OCI-M2 (cell line): Measurements from ENCODE around the gene KANSL1L.

Source experiments
- DNase-seq: peaks from one replicate; lab custom pipeline; 2025; ENCODE audit not compliant: unreplicated experiment; lab: John Stamatoyannopoulos, UW

The KANSL1L gene

DNA sequence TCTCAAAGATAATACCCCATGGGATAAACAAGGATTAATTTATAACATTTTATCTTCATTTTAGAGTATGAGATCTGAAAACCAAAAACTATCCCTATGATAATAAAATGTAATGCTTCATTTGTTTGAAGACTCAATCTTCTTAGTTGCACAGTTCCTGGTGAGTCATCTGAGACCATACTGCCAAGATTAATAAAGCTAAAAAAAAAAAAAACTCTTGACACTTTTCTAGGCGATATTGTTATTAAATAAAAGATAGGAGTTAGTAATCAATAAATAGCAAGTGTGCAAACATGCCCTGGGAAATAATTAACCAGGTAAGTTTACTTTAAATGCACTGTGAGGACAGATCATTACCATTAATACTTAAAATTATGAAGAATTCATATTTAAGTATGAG is 84.9 kb downstream of the KANSL1L start:
- DNase-seq, result no peak

DNA sequence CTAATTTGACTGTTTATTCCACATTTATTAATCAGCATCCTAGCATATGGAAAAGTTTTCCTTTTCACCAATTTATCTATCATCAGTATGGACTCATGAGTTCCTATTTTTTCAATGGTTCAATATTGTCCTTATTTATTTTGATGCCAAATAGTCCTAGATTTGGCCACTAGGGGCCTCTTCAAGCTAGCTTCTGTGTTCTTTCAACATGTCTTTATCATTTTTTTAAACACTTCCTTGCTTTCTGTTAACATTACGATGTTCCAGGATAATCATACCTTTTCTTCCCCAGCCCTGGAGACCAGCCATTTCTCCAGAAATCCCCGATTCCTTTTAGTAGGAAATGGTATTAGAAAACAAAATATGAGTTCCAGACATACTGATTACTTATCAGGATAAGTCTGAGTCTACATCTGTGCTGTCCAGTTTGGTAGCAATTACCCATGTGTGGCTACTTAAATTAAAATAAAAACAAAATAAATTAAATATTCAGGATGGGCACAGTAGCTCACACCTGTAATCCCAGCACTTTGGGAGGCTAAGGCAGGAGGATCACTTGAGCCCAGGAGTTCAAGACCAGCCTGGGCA is 98.2 kb downstream of the KANSL1L start:
- DNase-seq, result no peak

DNA sequence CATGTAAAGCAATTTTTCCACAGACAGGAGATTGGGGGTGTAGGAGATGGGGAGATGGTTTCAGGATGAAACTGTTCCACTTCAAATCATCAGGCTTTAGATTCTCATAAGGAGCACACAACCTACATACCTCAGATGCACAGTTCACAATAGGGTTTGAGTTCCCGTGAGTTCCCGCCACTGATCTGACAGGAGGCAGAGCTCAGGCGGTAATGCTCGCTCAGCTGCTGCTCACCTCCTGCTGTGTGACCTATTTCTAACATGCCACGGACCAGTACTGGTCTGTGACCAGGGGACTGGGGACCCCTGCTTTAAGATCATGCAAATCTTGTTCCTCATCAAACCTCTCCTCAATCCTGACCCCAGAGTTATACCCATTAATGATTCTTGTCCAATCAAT is 98.7 kb downstream of the KANSL1L start:
- no peak for DNase-seq

DNA sequence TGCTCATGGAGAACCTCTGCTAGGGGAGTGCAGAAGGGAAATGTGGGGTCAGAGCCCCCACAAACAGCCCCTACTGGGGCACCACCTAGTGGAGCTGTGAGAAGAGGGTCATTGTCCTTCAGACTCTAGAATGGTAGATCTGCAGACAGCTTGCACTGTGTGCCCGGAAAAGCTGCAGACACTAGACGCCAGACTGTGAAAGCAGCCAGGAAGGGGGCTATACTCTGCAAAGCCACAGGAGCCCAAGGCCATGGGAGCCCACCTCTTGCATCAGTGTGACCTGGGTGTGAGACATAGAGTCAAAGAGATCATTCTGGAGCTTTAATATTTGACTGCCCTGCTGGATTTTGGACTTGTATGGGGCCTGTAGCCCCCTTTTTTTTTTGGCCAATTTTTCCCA is 107.9 kb downstream of the KANSL1L start:
- no peak for DNase-seq

DNA sequence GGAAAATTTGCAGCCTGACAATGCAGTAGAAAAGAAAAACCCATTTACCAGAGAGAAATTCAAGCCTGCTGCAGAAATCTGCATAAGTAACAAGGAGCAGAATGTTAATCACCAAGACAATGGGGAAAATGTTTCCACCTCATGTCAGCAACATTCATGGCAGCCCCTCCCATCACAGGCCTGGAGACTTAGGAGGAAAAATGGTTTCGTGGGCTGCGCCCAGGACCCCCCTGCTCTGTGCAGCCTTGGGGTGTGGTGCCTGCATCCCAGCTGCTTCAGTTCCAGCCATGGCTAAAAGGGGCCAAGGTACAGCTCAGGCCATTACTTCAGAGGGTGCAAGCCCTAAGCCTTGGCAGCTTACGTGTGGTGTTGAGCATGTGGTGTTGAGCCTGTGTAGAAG is 115.4 kb downstream of the KANSL1L start:
- no peak for DNase-seq

DNA sequence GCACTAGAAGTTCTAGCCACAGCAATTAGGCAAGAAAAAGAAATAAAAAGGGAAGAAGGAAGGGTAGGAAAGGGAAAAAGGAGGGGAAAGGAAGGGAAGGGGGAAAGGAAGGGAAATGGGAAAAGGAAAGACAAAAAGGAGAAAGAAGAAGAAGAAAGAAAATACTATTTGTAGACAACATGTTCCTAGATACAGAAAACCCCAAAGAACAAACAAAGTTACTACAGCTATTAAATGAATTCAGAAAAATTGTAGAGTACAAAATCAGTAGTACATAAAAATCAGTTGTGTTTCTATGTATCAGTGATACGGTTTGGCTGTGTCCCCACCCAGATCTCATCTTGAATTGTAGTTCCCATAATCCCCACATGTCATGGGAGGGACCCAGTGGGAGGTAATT is 116.5 kb downstream of the KANSL1L start:
- no peak for DNase-seq

DNA sequence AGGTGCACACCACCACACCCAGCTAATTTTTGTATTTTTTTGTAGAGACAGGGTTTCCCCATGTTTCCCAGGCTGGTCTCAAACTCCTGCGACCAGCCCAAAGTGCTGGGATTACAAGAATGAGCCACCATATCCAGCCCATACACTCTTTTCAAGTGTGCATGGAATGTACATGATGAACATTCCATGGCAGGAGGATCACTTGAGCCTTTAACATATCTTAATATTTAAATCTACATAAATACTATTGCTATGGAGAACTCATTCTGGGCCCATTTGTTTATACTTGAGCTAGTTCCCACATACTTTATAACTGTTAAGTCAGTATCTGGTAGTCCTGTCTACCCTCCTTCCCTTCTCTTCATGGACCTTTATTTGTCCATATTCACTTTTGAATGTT is 120.3 kb downstream of the KANSL1L start:
- DNase-seq, result no peak

DNA sequence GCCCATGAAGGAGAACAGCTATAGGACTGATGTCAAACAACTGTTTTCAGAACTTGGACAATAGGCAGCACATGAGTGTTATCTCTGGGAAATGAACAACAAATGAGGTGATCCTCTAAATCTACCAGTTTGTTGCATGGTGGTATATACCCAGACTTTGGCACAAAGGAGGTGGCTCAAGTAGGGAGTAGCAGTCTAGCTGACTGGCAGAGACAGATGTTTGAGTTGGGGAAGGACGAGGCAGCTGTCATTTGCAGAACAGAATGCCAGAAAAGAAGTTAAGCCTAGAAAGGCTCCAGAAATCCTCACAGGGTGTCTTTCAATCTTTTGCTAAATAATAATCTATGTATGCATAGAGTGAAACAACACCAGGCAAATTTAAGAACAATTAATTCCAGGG is 121.4 kb downstream of the KANSL1L start:
- no peak for DNase-seq

DNA sequence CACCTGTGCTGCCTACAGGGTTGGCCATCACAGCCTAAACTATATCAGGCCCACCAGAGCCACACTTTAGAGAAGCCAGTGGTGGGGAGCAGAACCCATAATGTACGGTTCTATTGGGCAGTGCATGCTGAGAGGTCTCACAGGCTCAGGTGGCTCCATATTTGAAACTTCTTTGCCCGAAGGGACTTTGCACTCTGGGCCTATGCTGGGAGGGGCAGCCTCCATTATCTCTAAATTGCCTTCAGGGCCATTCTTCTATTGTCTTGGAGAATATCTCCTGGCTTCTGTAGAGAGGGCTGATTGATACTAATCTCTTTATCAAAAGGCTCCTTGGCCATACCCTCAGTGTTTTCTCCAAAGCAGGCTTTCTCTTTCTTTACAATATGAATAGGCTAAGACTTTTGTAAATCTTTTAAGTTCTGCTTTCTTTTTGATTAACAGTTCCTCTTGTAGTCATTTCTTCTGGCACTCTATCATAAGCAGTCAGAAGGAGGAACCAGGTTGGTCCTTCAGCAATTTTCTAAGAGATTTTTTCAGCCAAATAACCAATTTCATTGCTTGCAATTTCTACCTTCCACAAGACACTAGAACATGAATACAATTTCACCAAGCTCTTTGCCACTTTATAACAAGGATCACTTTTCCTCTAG is 124.2 kb downstream of the KANSL1L start:
- DNase-seq, result no peak

DNA sequence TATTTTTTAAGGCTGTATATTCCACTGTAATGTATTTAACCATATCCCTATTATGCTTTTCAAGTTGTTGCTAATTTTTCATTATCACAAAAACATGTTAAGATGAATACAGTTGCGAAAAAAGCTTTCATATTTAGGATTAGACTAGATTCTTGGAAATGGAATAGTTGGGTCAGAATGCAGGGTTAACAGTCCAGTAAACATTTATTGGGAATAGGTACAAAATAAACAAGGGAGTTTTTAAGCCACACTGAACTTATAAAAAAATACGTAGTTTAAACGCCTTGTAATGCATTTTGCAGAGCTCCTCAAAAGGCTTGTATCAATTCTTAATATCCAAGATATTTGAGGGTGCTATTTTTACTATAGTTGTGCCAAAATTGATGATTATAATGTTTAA is 133.1 kb downstream of the KANSL1L start:
- DNase-seq, result no peak

DNA sequence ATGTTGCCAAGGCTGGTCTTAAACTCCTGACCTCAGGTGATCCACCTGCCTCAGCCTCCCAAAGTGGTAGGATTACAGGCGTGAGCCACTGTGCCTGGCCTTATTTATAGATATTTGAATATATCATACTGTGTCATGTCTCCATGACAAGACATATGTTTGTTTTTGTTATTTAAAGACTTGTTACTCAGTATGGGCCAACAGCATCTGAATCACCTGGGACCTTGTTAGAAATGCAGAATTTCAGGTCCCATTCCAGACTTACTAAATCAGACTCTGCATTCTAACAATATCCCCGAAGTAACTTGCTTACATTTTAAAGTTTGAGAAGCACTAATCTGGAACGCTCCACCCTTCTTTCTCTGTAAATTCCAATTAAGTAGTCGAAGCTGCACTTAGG is 135.5 kb downstream of the KANSL1L start:
- no peak for DNase-seq

DNA sequence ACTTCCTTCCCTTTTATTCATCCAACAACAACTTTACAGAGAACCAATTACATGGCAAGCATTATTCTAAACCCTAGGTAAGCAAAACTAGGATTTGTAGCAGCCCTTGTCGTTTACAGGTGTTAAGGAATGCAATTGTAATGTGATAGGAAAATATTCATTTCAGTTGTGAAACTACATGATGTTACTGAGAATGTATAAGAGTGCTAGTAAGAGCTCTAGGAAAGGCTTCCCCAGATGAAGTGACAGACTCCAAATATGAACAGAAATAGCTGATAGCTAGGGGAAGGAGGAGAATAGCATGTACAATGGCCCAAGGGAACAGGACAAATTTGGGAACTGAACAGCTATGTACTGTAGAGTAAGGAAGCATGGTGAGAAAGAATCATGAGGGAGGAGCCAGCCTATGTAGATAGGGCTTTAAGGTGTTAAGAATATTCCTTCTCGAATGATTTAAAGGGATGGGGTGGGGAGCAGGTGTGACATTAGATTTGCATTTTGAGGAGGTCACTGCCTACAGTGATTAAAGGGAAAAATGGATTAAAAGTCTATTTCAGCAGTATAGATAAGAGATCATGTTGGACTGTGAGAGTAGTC is 137.0 kb downstream of the KANSL1L start:
- no peak for DNase-seq

DNA sequence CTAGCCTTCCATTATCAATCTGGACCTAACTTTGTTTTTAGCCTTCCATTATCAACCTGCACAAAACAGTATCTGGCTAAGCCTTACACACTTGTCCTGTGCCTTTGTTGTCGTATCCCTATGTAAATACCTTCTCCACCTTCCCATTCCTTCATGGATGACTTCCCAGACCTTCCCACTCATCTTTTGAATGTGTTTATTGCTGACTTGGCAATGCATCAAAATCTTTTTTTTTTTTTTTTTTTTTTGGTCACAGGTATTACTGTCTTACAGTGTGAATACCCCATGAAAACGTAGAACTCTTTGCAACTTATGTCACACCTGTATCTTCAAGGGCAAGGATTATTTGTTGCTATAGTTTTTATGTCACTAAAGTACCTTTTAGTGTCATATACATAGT is 143.0 kb downstream of the KANSL1L start:
- no peak for DNase-seq

DNA sequence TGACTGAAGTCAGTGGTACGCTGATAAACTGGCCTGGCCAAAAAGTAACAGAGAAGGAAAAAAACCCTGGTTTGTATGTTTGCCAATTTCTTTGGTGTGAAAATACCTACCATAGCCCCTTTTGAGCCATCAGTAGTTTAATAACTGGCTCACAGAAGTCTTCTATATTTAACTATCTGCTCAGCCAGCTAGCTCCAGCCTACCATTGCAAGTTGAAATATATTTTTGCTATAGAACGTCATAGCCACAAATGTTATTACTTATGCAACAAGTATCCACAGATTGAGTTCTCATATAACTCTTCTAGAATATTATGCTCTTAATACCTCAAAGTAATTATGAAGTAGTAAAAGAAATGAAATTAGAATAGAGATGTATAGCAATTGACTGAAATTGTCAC is 143.6 kb downstream of the KANSL1L start:
- DNase-seq, result no peak

DNA sequence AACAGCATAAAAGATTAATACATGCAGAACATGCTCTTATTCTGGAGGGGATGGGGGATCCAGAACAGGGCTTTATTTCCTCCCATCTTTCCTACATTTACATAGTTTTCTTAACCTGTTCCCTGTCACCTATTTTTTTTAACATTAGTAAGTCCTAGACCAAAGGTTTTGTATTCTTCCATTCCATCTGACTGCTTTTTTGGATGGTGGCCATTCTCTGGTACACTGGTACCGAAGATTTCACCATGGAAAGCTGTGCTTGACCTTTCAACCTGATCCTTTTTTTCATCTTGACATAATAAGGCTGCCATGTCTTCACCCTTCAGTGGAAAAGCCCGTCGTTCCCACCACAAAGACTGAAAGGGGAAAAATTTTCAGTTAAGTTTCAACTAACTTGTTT is 148.4 kb downstream of the KANSL1L start:
- no peak for DNase-seq

DNA sequence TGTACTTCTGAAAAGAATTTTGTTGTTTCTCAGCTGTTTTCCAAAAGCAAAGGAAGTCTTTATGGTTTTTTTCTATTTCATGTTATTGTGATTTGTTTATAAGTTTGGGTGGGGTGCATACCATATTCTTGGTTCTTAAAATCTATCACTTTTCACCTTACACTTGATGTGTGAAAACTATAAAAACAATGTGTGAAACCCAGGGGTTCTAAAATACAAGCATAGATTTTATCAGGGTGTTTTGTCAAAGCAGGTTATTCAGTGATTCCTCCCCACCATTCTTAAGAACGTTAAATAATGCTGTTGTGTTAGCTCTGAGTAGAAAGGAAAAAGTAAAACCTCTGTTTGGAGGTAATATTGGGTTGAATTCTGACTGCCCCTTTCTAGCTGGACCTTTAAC is 151.1 kb downstream of the KANSL1L start:
- no peak for DNase-seq

DNA sequence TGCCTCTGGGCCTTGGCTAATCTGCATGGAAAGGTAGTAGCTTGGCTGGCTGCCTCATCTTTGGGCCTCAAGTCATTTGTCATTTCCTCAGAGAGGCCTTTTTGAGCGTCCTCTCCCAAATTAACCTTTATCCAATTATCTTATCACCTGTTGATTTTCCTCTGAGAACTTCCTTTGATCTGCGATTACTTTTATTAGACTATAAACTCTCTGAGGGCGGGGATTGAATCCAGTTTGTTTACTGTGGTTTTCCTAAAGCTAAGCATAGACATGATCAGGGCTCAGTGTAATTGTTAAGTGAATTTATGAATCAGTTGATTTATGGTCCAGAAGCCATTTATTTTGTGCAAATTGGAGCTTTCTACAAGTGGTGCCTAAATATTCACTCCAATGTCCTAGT is 161.3 kb downstream of the KANSL1L start:
- no peak for DNase-seq

DNA sequence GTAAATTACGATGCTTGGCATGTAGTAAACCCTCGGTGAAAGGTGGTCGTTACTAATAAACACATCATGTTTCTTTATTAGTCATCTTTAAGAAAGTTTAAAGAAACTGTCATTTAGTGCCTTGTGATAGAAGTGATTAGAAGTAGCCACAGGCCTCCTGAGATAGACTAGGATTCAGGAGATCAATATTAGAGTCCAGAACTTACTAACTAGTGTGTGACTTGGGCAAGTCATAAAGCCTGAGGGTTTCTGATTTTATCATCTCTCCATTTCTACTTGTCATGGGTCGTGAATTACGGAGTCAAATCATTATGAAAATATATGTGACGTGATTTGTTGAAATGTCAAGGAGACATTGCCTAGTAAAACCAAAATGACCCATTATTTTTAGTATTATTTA is 162.1 kb downstream of the KANSL1L start:
- DNase-seq, result no peak

DNA sequence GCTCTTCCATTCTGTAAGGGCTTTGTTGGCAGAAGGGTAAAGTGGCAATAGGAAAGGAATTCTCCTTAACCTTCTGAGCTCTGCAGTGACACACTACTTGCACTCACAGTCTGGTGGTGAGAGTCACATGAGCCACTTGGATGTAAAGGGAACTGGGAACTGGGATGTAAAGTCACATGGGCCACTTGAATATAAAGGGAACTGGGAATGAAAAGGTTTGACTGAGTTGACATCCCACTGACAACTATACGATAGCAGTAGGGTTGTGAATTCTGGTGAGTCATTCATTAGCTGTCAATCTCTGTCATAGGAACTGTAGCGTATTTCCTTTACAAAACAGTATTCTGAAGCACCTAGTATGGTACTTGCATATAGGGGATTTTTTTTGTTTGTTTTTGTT is 163.3 kb downstream of the KANSL1L start:
- no peak for DNase-seq

DNA sequence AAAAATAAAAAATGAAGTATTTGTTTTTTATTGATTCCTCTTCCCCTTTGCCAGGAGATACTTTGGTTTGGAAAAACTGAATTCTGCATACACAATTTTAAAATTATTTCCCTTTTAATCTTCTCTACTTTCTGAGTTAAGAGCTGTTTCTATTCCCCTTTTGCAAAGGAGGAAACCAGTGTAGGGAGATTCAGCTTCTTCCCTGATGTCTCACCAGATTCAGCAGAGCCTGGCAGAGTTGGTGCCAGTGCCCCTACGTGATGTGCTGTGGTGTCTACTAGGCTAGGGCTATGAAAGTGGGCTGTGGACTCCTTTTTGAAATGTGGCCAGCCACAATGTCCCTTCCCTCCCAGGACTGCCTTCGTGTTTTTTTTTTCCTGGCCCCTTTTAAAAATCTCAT is 166.3 kb downstream of the KANSL1L start:
- no peak for DNase-seq

DNA sequence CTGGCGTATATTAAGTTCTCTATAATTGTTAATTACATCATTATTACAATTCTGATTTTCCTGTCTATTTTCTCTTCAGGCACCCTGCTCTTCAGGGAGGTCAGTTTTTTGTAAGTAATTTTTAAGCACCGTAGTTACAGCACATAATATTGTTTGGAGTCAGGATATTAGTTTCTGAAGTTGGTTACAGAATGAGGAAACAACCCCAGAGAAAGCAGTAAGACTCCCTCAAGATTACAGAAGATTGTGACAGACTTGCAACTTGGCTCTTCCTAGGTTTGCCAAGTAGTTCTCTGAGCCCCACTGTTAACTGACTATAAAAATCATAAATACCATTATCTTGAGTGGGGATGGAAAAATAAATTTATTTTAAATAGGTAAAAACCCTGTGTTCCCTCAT is 167.8 kb downstream of the KANSL1L start:
- DNase-seq, result no peak

DNA sequence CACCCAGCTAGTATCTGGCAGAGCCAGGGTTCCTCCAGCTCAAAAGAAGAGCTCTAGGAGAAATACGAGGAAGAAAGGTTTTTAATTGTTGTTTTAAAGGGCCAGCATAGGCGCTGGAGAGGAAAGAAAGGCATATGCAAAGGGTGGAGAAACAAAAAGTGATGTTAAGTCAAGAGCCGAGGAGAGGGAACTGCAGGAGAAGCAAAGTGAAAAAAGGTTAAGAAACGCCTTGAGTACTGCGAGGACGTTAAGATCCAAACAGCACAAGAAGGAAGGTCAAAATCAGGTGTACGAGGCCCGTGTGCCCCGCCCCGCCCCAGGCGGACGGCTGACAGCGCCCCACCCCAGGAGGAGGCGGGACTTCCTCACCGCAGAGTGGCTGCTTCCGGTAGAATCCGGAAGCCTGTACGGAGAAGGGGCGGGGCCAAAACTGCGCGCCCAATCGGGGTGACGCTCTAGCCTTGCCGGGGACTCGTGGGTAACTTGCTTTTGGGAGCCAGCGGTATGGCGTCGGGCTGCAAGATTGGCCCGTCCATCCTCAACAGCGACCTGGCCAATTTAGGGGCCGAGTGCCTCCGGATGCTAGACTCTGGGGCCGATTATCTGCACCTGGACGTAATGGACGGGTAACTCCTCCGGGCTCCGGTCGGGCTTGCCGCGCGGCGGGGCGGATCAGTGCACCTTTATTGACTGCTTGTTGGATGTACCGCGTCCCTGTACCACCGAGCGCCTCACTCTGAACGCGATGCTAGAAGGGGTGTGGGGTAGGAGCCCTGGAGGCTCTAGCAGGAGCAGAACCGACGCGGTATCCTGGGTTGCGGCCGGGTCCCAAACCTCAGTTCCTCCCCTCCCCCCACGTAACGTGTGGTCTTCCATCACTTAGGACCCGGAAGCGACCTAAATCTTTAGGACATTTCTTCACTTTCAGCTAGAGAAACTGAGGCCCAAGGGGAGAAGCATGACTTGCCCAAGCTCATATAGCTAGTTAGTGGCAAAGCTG is 168.8 kb downstream of the KANSL1L start, which contains the start of gene RPE:
TSS of gene RPE (plus strand) at position 481 of the 1,000 bp plus-strand sequence. CDS start at position 505, 24 bp downstream.
- DNase-seq, result peak; percentile 86
